ENCODE data around the gene SH3GL2.
A peak's percentile ranks its signal among the peaks of the same experiment; 100 is the strongest.

SH3GL2 gene

GRCh38 chr9:17594961-17595360 is 16.1 kb downstream of the SH3GL2 start:
- no peak for TF ChIP-seq CTCF (IDR thresholded peaks at IDR 0.05; ENCODE audit: low read depth, low read length)
- no peak overlapping the region for H3K4me3 ChIP-seq (ENCODE audit: low read depth, low read length)
- no peak for DNase-seq
- no peak overlapping the region for H3K27ac ChIP-seq
- no peaks in the 10 kb centered on the region for H3K27me3 ChIP-seq (ENCODE audit: insufficient read depth, low read depth, severe bottlenecking)
- no peaks in the 10 kb centered on the region for H3K9me3 ChIP-seq (ENCODE audit: severe bottlenecking)
- H3K36me3 ChIP-seq, result no peaks in the 10 kb centered on the region

- no peaks in the 10 kb centered on the region for H3K9me3 ChIP-seq (ENCODE audit: severe bottlenecking)
- H3K27me3 ChIP-seq (ENCODE audit: insufficient read depth, low read depth, severe bottlenecking), result no peaks in the 10 kb centered on the region
- H3K36me3 ChIP-seq, result no peaks in the 10 kb centered on the region
- H3K4me3 ChIP-seq (ENCODE audit: low read depth, low read length), result no peak overlapping the region
- no peak for TF ChIP-seq CTCF (IDR thresholded peaks at IDR 0.05; ENCODE audit: low read depth, low read length)
- no peak for DNase-seq
- no peak overlapping the region for H3K27ac ChIP-seq
These were observed 19.1 kb downstream of the SH3GL2 start for GRCh38 chr9:17597977-17598376.

- DNase-seq, result no peak
- Histone ChIP-seq H3K36me3 (no peaks in the 10 kb centered on the region), H3K4me3 (ENCODE audit: low read depth, low read length) (no peak overlapping the region), H3K9me3 (ENCODE audit: severe bottlenecking) (no peaks in the 10 kb centered on the region), H3K27ac (no peak overlapping the region), H3K27me3 (ENCODE audit: insufficient read depth, low read depth, severe bottlenecking) (no peaks in the 10 kb centered on the region)
- TF ChIP-seq CTCF (IDR thresholded peaks at IDR 0.05; ENCODE audit: low read depth, low read length), result no peak
These were observed 22.2 kb downstream of the SH3GL2 start for GRCh38 chr9:17600962-17601593.

GRCh38 chr9:17604556-17604955 is 25.7 kb downstream of the SH3GL2 start:
- no peak for DNase-seq
- no peak for TF ChIP-seq CTCF (IDR thresholded peaks at IDR 0.05; ENCODE audit: low read depth, low read length)
- Histone ChIP-seq H3K27me3 (ENCODE audit: insufficient read depth, low read depth, severe bottlenecking) (no peaks in the 10 kb centered on the region), H3K4me3 (ENCODE audit: low read depth, low read length) (no peak overlapping the region), H3K36me3 (no peaks in the 10 kb centered on the region), H3K9me3 (ENCODE audit: severe bottlenecking) (no peaks in the 10 kb centered on the region), H3K27ac (no peak overlapping the region)

- Histone ChIP-seq H3K4me3 (ENCODE audit: low read depth, low read length) (no peak overlapping the region), H3K9me3 (ENCODE audit: severe bottlenecking) (no peaks in the 10 kb centered on the region), H3K36me3 (no peaks in the 10 kb centered on the region), H3K27me3 (ENCODE audit: insufficient read depth, low read depth, severe bottlenecking) (no peaks in the 10 kb centered on the region), H3K27ac (no peak overlapping the region)
- peak; percentile 35 for DNase-seq
- no peak for TF ChIP-seq CTCF (IDR thresholded peaks at IDR 0.05; ENCODE audit: low read depth, low read length)
These were observed 30.6 kb downstream of the SH3GL2 start for GRCh38 chr9:17609312-17610005.
